GM10266 (cell line): ENCODE measurements around the gene TCAIM.

Experiments
- DNase-seq: peaks from one replicate; pipeline ENCODE4 v3.0.0; 2012; ENCODE audit errors: extremely low spot score
- TF ChIP-seq, protein P1 (sequence below): IDR thresholded peaks from 2 replicates; pipeline ENCODE4 v1.5.1; 2012; ENCODE audit warnings: mild to moderate bottlenecking, low read depth; ENCODE audit not compliant: control insufficient read depth, insufficient read depth; ENCODE audit errors: missing control alignments

The TCAIM gene

DNA sequence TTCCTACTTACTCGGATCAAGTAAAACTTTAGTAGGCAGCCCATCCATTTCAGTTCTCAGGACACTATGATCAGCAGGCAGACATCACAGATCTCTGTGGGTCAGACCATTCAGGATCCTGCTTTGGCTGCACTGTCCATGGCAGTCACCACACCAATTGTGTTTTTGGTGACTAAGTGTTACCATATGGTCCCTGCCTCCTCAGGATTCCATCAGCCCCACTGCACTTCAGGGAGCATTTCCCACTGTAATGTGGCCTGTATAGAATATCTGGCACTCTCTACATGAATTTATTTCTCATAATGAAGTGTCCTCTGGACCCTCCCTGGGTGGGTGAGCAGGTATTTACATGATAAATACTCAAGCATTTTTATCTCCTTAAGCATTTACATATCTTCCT, 97.6 kb downstream of the TCAIM start:
- TF ChIP-seq, protein P1, sequence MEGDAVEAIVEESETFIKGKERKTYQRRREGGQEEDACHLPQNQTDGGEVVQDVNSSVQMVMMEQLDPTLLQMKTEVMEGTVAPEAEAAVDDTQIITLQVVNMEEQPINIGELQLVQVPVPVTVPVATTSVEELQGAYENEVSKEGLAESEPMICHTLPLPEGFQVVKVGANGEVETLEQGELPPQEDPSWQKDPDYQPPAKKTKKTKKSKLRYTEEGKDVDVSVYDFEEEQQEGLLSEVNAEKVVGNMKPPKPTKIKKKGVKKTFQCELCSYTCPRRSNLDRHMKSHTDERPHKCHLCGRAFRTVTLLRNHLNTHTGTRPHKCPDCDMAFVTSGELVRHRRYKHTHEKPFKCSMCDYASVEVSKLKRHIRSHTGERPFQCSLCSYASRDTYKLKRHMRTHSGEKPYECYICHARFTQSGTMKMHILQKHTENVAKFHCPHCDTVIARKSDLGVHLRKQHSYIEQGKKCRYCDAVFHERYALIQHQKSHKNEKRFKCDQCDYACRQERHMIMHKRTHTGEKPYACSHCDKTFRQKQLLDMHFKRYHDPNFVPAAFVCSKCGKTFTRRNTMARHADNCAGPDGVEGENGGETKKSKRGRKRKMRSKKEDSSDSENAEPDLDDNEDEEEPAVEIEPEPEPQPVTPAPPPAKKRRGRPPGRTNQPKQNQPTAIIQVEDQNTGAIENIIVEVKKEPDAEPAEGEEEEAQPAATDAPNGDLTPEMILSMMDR, result no peak
- DNase-seq, result no peak

GRCh38 chr3:44437800-44438199, 99.2 kb downstream of the TCAIM start:
- TF ChIP-seq, protein P1, result no peak

GRCh38 chr3:44439499-44440295, 101.1 kb downstream of the TCAIM start:
- TF ChIP-seq, protein P1, result no peak
- peak; percentile 77 for DNase-seq

More at GRCh38 chr3:44437800-44438199, 99.2 kb downstream of the TCAIM start:
- DNase-seq, result no peak

- DNase-seq, result peak; percentile 13
- TF ChIP-seq, protein P1, result no peak
These were observed 104.2 kb downstream of the TCAIM start for GRCh38 chr3:44442596-44443309.

GRCh38 chr3:44444437-44444836, 105.9 kb downstream of the TCAIM start:
- no peak for DNase-seq

DNA sequence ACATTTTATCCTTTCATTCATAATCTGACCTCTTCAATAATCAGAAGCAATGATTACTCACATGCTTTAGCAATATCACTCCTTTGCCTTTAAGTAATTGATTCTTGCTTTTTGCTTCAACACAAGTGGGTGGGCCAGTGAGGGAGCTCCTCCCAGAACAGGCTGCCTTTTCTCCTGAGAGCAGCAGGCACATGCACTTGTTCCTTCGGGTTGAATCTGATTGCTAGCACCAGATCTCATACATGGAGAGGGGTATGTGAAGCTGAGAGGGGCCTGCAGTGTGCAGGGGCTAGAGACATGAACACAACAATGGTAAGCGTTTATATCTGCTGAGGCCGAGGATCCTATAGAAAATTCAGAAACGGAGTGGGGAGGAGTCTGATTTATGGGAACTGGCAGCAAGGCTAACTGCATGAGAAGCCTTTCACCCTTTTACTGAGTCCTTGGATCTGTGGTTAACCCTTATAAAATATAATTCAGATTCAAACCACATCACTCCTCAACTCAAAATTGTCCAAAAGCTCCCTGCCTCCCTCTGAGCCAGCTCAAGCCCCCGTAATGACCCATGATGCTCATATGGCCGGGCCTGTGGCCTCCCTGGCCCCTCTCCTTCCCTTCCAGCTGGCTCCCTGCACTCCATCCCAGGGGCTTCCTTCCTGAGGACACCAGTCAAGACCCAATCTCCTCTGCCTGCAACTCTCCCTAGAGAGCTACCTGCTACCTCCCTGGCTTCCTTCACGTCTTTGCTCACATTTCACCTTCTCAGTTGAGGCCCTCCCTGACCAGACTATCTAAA, 106.5 kb downstream of the TCAIM start:
- DNase-seq, result no peak
- TF ChIP-seq, protein P1, result no peak

More at GRCh38 chr3:44444437-44444836, 105.9 kb downstream of the TCAIM start:
- TF ChIP-seq, protein P1, result no peak
